Ovary (tissue), 9 donors: ENCODE measurements around the gene H2BK1. TPM values are rescaled to one million over a fixed set of nuclear protein-coding genes. Genes with fewer than 3 reads are reported as not detected.
A peak's percentile ranks its signal among the peaks of the same experiment; 100 is the strongest.

Experiments used
- DNase-seq, 5 donors: peaks; one replicate each; pipeline ENCODE4 v3.0.0-alpha.2; 2019 to 2020
- H3K27ac ChIP-seq, 2 donors: fragments of 200-600 bp; one replicate each; pipeline versions ENCODE4 v1.5.1 to v1.8.0; 2019 to 2022
- H3K27me3 ChIP-seq: fragments of 200-600 bp; one replicate; pipeline ENCODE4 v1.8.0; 2022
- H3K36me3 ChIP-seq: fragments of 200-600 bp; sonication (generic); one replicate; pipeline ENCODE4 v1.5.1; 2019
- H3K4me1 ChIP-seq: one replicate; pipeline ENCODE4 v1.8.1; 2013; ENCODE audit warnings: mild to moderate bottlenecking, moderate library complexity; ENCODE audit not compliant: insufficient read depth
- H3K4me3 ChIP-seq: fragments of 200-600 bp; sonication (generic); one replicate; pipeline ENCODE4 v1.5.1; 2017
- H3K9me3 ChIP-seq, 2 donors: fragments of 200-600 bp in 1 of 2; sonication (generic) in 1 of 2; one replicate each; pipeline versions ENCODE4 v1.5.1 to v1.8.1; 2013 to 2019; ENCODE audit warnings: mild to moderate bottlenecking in 1 of 2, moderate library complexity in 1 of 2
- CTCF ChIP-seq, 3 donors: fragments of 450-650 bp in 2 of 3; fragments of 200-600 bp in 1 of 3; IDR thresholded peaks; one replicate each; pipeline versions ENCODE4 v1.5.1 to v1.8.0; 2016 to 2022; ENCODE audit warnings: antibody characterized with exemption in 3 of 3, mild to moderate bottlenecking in 1 of 3
- EP300 ChIP-seq: sonication (generic); formaldehyde crosslinking; IDR thresholded peaks from one replicate; pipeline ENCODE4 v1.6.1; 2017; ENCODE audit warnings: antibody characterized with exemption
- POLR2A ChIP-seq: fragments of 450-650 bp; IDR thresholded peaks from one replicate; pipeline ENCODE4 v1.6.1; 2017; ENCODE audit warnings: antibody characterized with exemption, mild to moderate bottlenecking, moderate library complexity
- WGBS, 3 donors: extraction: QIAGEN DNeasy Blood & Tissue Kit in 1 of 3; methylation state at CpG; one replicate each; pipeline versions ENCODE4 v1.1.5 to v1.1.7; 2013 to 2017; 5-methylcytosine and 5-hydroxymethylcytosine counted together
- intact Hi-C, 4 donors: fragments of 100-400 bp; cut with DNase I; formaldehyde crosslinking; loops; one replicate each; pipeline versions ENCODE4 v1.11.0 to v1.15.1; 2022 to 2023
- polyA plus RNA-seq, 2 donors: library from polyadenylated mRNA; stranded (reverse); fragments of 200-250 nt in 1 of 2; fragments of 350-450 nt in 1 of 2; fragmentation: Illumina TruSeq in 1 of 2; extraction: RNeasy Lipid Tissue Mini Kit (QIAGEN cat#74804) in 1 of 2; gene quantifications; one replicate each; pipeline ENCODE4 v1.2.3, GENCODE V29; 2013 to 2014
- total RNA-seq, 7 donors: library from RNA; depleted of rRNA in 2 of 7; stranded (reverse); fragments of >200 nt in 2 of 7; fragmentation: NEBNext Ultra II Directional in 3 of 7; extraction: Animal tissue kit (Norgen Biotek cat#: 25700) in 3 of 7; gene quantifications; one replicate each; pipeline versions ENCODE4 v1.1.0 to v1.2.4, GENCODE V29; 2016 to 2023
- donor health status: DM: no; HTN: no; CAD: no; lungs with moderate emphysema.
- donor health status: DM: no; HTN: no; CAD: no.
- donor health status: Bipolar disorder and iron deficiency.
- donor health status: DM: yes; HTN: yes; CAD: no.
- donor health status: DM: no; HTN: no; CAD: no.
- donor health status: DM: yes; HTN: yes; CAD: no.

H2BK1 gene
- total and polyA plus RNA-seq, 9 donors = 0.36 to 1.3 (median 1.0) TPM; not detected in 5

GRCh38 chr7:151237244-151238189 is 27.2 kb upstream of the H2BK1 start:
- Histone ChIP-seq H3K27ac (no peak overlapping the region), H3K9me3 (no peaks in the 10 kb centered on the region), H3K4me3 (no peak overlapping the region), H3K4me1 (peaks cover 7% of the 10 kb centered on the region), H3K36me3 (no peaks in the 10 kb centered on the region), H3K27me3 (no peaks in the 10 kb centered on the region)
- peak in 1 of 5 donors; percentile 39 for DNase-seq
- no peak for TF ChIP-seq EP300
- no peak for TF ChIP-seq CTCF (IDR thresholded peaks at IDR 0.05)
- no peak for TF ChIP-seq POLR2A
- WGBS, 3 donors = 77 to 80% (median 79%) methylated on average over 39 to 44 of the region's 44 CpGs
- intact Hi-C loops = no loop called here

GRCh38 chr7:151236406-151236805 is 26.1 kb upstream of the H2BK1 start:
- WGBS, 3 donors = 79 to 83% (median 79%) methylated on average over 13 of the region's 13 CpGs
- peak in 1 of 5 donors; percentile 23 for DNase-seq
- Histone ChIP-seq H3K9me3 (no peaks in the 10 kb centered on the region), H3K36me3 (no peaks in the 10 kb centered on the region), H3K4me1 (peaks cover 7% of the 10 kb centered on the region), H3K4me3 (no peak overlapping the region), H3K27me3 (no peaks in the 10 kb centered on the region), H3K27ac (no peak overlapping the region)
- intact Hi-C loops = no loop called here
- TF ChIP-seq POLR2A (no peak), EP300 (no peak), CTCF (IDR thresholded peaks at IDR 0.05) (no peak)

- no peaks in the 10 kb centered on the region for H3K9me3 ChIP-seq
- H3K27me3 ChIP-seq = no peaks in the 10 kb centered on the region
- 83 to 90% (median 87%) methylated on average over 27 to 28 of the region's 28 CpGs for WGBS, 3 donors
- H3K4me1 ChIP-seq = peaks cover 7% of the 10 kb centered on the region
- no peaks in the 10 kb centered on the region for H3K36me3 ChIP-seq
- H3K4me3 ChIP-seq = no peak overlapping the region
- intact Hi-C loops = no loop called here
- TF ChIP-seq EP300 (no peak), POLR2A (no peak), CTCF (IDR thresholded peaks at IDR 0.05) (no peak)
- H3K27ac ChIP-seq = no peak overlapping the region
- no peak for DNase-seq
These were observed 25.0 kb upstream of the H2BK1 start for GRCh38 chr7:151235091-151235787.

GRCh38 chr7:151233804-151234203 is 23.5 kb upstream of the H2BK1 start:
- no peak for TF ChIP-seq EP300
- no peak for TF ChIP-seq CTCF (IDR thresholded peaks at IDR 0.05)
- no peak for TF ChIP-seq POLR2A
- H3K9me3 ChIP-seq = no peaks in the 10 kb centered on the region
- DNase-seq = no peak
- no peaks in the 10 kb centered on the region for H3K27me3 ChIP-seq
- no peaks in the 10 kb centered on the region for H3K36me3 ChIP-seq
- intact Hi-C loops = no loop called here
- 71 to 86% (median 74%) methylated on average over 9 of the region's 9 CpGs for WGBS, 3 donors
- no peak overlapping the region for H3K27ac ChIP-seq
- peaks cover 7% of the 10 kb centered on the region for H3K4me1 ChIP-seq
- no peak overlapping the region for H3K4me3 ChIP-seq
